H7 (cell line): ENCODE measurements around the gene KCTD12. TPM values are rescaled to one million over a fixed set of nuclear protein-coding genes. Genes with fewer than 3 reads are reported as not detected.

Experiments
- DNase-seq: peaks from one replicate; pipeline ENCODE4 v3.0.0; 2012
- H3K27me3 ChIP-seq: 2 replicates; pipeline ENCODE4 v1.6.0; 2011; ENCODE audit warnings: mild to moderate bottlenecking, low read length; ENCODE audit not compliant: control insufficient read depth, insufficient read depth
- H3K36me3 ChIP-seq: replicated peaks from 2 replicates; pipeline ENCODE4 v1.5.1; 2011; ENCODE audit warnings: low read length; ENCODE audit not compliant: control insufficient read depth, insufficient read depth
- H3K4me3 ChIP-seq: 2 replicates; pipeline ENCODE4 v1.5.1; 2011; ENCODE audit warnings: low read depth, mild to moderate bottlenecking, control low read depth, low read length, moderate library complexity; ENCODE audit not compliant: insufficient read depth
- total RNA-seq: library from RNA; depleted of rRNA; stranded (reverse); fragments of >200 nt; shearing (Covaris generic); gene quantifications from 2 replicates; pipeline ENCODE4 v1.2.3, GENCODE V29; 2014; rRNA removed

Gene KCTD12
- total RNA-seq, 1 experiment from 2014 or later, result 3.5 TPM

- Histone ChIP-seq H3K36me3 (no peaks in the 10 kb centered on the region), H3K4me3 (no peak overlapping the region), H3K27me3 (no peaks in the 10 kb centered on the region)
- DNase-seq, result no peak
These were observed 55.4 kb downstream of the KCTD12 start for GRCh38 chr13:76830805-76831204.

Other genes with a start within 250 kb of the KCTD12 start
- gene ACOD1, start 62.1 kb upstream of the KCTD12 start, total RNA-seq, result not detected in 2 replicates
- gene CLN5, start 105.7 kb upstream of the KCTD12 start, total RNA-seq, result 7.8 and 8.8 TPM in 2 replicates
- gene FBXL3, start 140.8 kb upstream of the KCTD12 start, total RNA-seq, result 13.8 and 15.5 TPM in 2 replicates